HepG2 (cell line): ENCODE measurements around the gene HNRNPA2B1. TPM values are rescaled to one million over a fixed set of nuclear protein-coding genes. Genes with fewer than 3 reads are reported as not detected.

ENCODE experiments used
- ARID5B ChIP-seq: IDR thresholded peaks from 2 replicates; pipeline ENCODE4 v1.4.0; 2020; ENCODE audit warnings: mild to moderate bottlenecking, missing genetic modification reagents
- DRAP1 ChIP-seq: IDR thresholded peaks from 2 replicates; pipeline ENCODE4 v1.6.1; 2016; ENCODE audit warnings: missing genetic modification reagents, missing compliant biosample characterization
- ETS1 ChIP-seq: sonication (generic); formaldehyde crosslinking; IDR thresholded peaks from 2 replicates; pipeline ENCODE4 v1.4.0; 2020; ENCODE audit warnings: missing genetic modification reagents
- FOXA1 ChIP-seq, 2 experiments: fragments of 450-650 bp in 1 of 2; sonication (generic) in 1 of 2; formaldehyde crosslinking in 1 of 2; IDR thresholded peaks; 2 replicates each; pipeline versions ENCODE4 v1.4.0 to v1.6.1; 2016 to 2020; ENCODE audit warnings: missing genetic modification reagents in 1 of 2
- FOXO1 ChIP-seq: sonication (generic); formaldehyde crosslinking; IDR thresholded peaks from 2 replicates; pipeline ENCODE4 v1.4.0; 2020; ENCODE audit warnings: missing genetic modification reagents
- NCOA2 ChIP-seq: sonication (generic); formaldehyde crosslinking; IDR thresholded peaks from 2 replicates; pipeline ENCODE4 v1.8.0; 2022; ENCODE audit warnings: inconsistent platforms
- RXRB ChIP-seq: IDR thresholded peaks from 2 replicates; pipeline ENCODE4 v1.6.1; 2016; ENCODE audit warnings: borderline replicate concordance, missing genetic modification reagents, missing compliant biosample characterization
- TBL1XR1 ChIP-seq: fragments of 150-350 bp; IDR thresholded peaks from 2 replicates; pipeline ENCODE4 v1.6.1; 2014; ENCODE audit warnings: borderline replicate concordance, low read length; ENCODE audit not compliant: partially characterized antibody
- TEF ChIP-seq: sonication (generic); formaldehyde crosslinking; IDR thresholded peaks from 2 replicates; pipeline ENCODE4 v1.5.0; 2020; ENCODE audit warnings: missing genetic modification reagents
- THRA ChIP-seq: sonication (generic); formaldehyde crosslinking; IDR thresholded peaks from 2 replicates; pipeline ENCODE4 v1.4.0; 2020; ENCODE audit warnings: missing genetic modification reagents, borderline replicate concordance
- ZBTB10 ChIP-seq: sonication (generic); formaldehyde crosslinking; IDR thresholded peaks from 2 replicates; pipeline ENCODE4 v1.4.0; 2020; ENCODE audit warnings: missing genetic modification reagents, borderline replicate concordance
- ZNF280B ChIP-seq: sonication (generic); formaldehyde crosslinking; IDR thresholded peaks from 2 replicates; pipeline ENCODE4 v1.5.0; 2020; ENCODE audit warnings: missing genetic modification reagents, mild to moderate bottlenecking, borderline replicate concordance
- ZUFSP ChIP-seq: sonication (generic); formaldehyde crosslinking; IDR thresholded peaks from 2 replicates; pipeline ENCODE4 v1.9.0; 2021; ENCODE audit warnings: missing genetic modification reagents, mild to moderate bottlenecking, borderline replicate concordance
- polyA plus RNA-seq, 8 experiments: library from polyadenylated mRNA; depleted of rRNA in 3 of 8; stranded (reverse) in 7 of 8; unstranded in 1 of 8; fragments of >200 nt; fragmentation: Illumina TruSeq in 4 of 8; extraction: Trizol in 4 of 8; gene quantifications; 2 replicates each; pipeline versions ENCODE4 v1.2.1 to v1.2.3, GENCODE V29; 2011 to 2016; ENCODE audit warnings: low read depth in 4 of 8, missing spikeins in 1 of 8, mixed read lengths in 1 of 8; ENCODE audit not compliant: insufficient read depth in 1 of 8
- total RNA-seq, 5 experiments: library from RNA; depleted of rRNA; stranded (reverse); fragments of >200 nt; fragmentation: Illumina TruSeq; extraction: Trizol; gene quantifications; 2 replicates each; pipeline ENCODE4 v1.2.3, GENCODE V29; 2016; ENCODE audit warnings: low read depth in 1 of 5

Gene HNRNPA2B1
- total and polyA plus RNA-seq, 2 of the 13 experiments (the other 11 are each of a cell fraction or from before 2014, with no cell fraction given) = 193 to 412 TPM

- TF ChIP-seq TEF (no peak), THRA (CRISPR knock-in tag) (no peak), ZBTB10 (CRISPR knock-in tag) (no peak), ZNF280B (CRISPR knock-in tag) (no peak), FOXO1 (CRISPR knock-in tag) (no peak), RXRB (CRISPR knock-in tag) (no peak), FOXA1 (IDR thresholded peaks at IDR 0.05) (no peak), FOXA1 (CRISPR knock-in tag; IDR thresholded peaks at IDR 0.05) (no peak), TBL1XR1 (no peak), NCOA2 (CRISPR knock-in tag) (no peak), ETS1 (CRISPR knock-in tag) (no peak), DRAP1 (CRISPR knock-in tag) (peak; percentile 21; the same call in 1 of the 2 replicates), ZUFSP (CRISPR knock-in tag) (no peak), ARID5B (no peak)
Observed at GRCh38 chr7:26201247-26202018, 887 bp upstream of the HNRNPA2B1 start, which contains the start of gene CBX3 (continued).
